B cell (primary cell): Measurements from ENCODE around the gene PROM1. TPM values are rescaled to one million over a fixed set of nuclear protein-coding genes. Genes with fewer than 3 reads are reported as not detected.

Source experiments
- ATAC-seq: fragments of 200-7000 bp; cut with Tn5 transposase; one replicate; pipeline ENCODE4 v1.10.0; 2021; ENCODE audit warnings: low read depth, mild to moderate bottlenecking, moderate number of reproducible peaks, moderate library complexity
- CTCF ChIA-PET: fragments of 350-600 bp; sonication (Branson Sonifier 250); formaldehyde crosslinking; loops from one replicate; lab custom pipeline; 2021; ENCODE audit warnings: antibody characterized with exemption, inconsistent platforms; lab: Charles Lee
- POLR2A ChIA-PET: fragments of 350-600 bp; sonication (Branson Sonifier 250); formaldehyde crosslinking; loops from one replicate; lab custom pipeline; 2021; ENCODE audit warnings: antibody characterized with exemption; lab: Charles Lee
- DNase-seq: peaks from one replicate; pipeline ENCODE4 v3.0.0; 2013
- H2AFZ ChIP-seq: 2 replicates; pipeline ENCODE4 v1.6.1; 2012; ENCODE audit warnings: mild to moderate bottlenecking, low read depth, low read length; ENCODE audit not compliant: insufficient read depth, poor library complexity, severe bottlenecking
- H3K27ac ChIP-seq, 2 donors: 1 replicate in 1 of 2; 2 replicates in 1 of 2; pipeline ENCODE4 v1.5.1; 2012 to 2013; ENCODE audit warnings: low read length in 2 of 2, mild to moderate bottlenecking in 2 of 2, moderate library complexity in 1 of 2
- H3K27me3 ChIP-seq, 4 experiments: fragments of 200-600 bp in 1 of 4; sonication (generic) in 1 of 4; replicated peaks in 1 of 4; 1 replicate in 2 of 4; 2 replicates in 2 of 4; pipeline versions ENCODE4 v1.6.1 to v1.7.0; 2013 to 2016; ENCODE audit warnings: low read length in 3 of 4, mild to moderate bottlenecking in 2 of 4, mixed read lengths in 1 of 4, moderate library complexity in 1 of 4; ENCODE audit not compliant: insufficient read depth in 4 of 4, control insufficient read depth in 3 of 4; ENCODE audit errors: control extremely low read depth in 1 of 4
- H3K36me3 ChIP-seq, 2 experiments: replicated peaks in 1 of 2; 1 replicate in 1 of 2; 2 replicates in 1 of 2; pipeline versions ENCODE4 v1.6.1 to v1.7.1; 2013; ENCODE audit warnings: low read length in 1 of 2; ENCODE audit not compliant: insufficient read depth in 2 of 2, control insufficient read depth in 1 of 2; ENCODE audit errors: control extremely low read depth in 1 of 2, extremely low read depth in 1 of 2
- H3K4me1 ChIP-seq, 2 donors: fragments of 200-600 bp in 1 of 2; sonication (generic) in 1 of 2; 1 replicate in 1 of 2; 2 replicates in 1 of 2; pipeline versions ENCODE4 v1.5.1 to v1.6.1; 2013 to 2017; ENCODE audit warnings: low read length in 2 of 2; ENCODE audit not compliant: control insufficient read depth in 2 of 2, insufficient read depth in 2 of 2
- H3K4me2 ChIP-seq: replicated peaks from 2 replicates; pipeline ENCODE3; 2012; ENCODE audit warnings: mild to moderate bottlenecking, low read depth, low read length; ENCODE audit not compliant: poor library complexity, severe bottlenecking
- H3K4me3 ChIP-seq, 5 experiments: fragments of 200-600 bp in 1 of 5; sonication (generic) in 1 of 5; 1 replicate in 3 of 5; 2 replicates in 2 of 5; pipeline versions ENCODE4 v1.5.1 to v1.7.0; 2011 to 2016; ENCODE audit warnings: low read length in 4 of 5, mild to moderate bottlenecking in 4 of 5, low read depth in 2 of 5, control low read depth in 1 of 5, moderate library complexity in 1 of 5; ENCODE audit not compliant: insufficient read depth in 1 of 5; ENCODE audit errors: control extremely low read depth in 1 of 5, extremely low read depth in 1 of 5
- H3K79me2 ChIP-seq: fragments of 200-600 bp; sonication (generic); one replicate; pipeline ENCODE4 v1.6.0; 2016; ENCODE audit warnings: low read length; ENCODE audit not compliant: control insufficient read depth, insufficient read depth
- H3K9ac ChIP-seq: fragments of 200-600 bp; sonication (generic); 2 replicates; pipeline ENCODE4 v1.6.1; 2017; ENCODE audit warnings: mild to moderate bottlenecking, low read length, moderate library complexity
- H3K9me3 ChIP-seq, 3 donors: one replicate each; pipeline versions ENCODE4 v1.6.1 to v1.7.1; 2013; ENCODE audit warnings: low read length in 2 of 3; ENCODE audit not compliant: control insufficient read depth in 2 of 3, insufficient read depth in 1 of 3; ENCODE audit errors: control extremely low read depth in 1 of 3
- H4K20me1 ChIP-seq: 2 replicates; pipeline ENCODE4 v1.6.0; 2012; ENCODE audit warnings: mild to moderate bottlenecking, low read length; ENCODE audit not compliant: insufficient read depth, control insufficient read depth, poor library complexity, severe bottlenecking
- H3K27ac Mint-ChIP-seq: one replicate; pipeline ENCODE4 v1.8.0; 2021; ENCODE audit warnings: mixed read lengths
- H3K27me3 Mint-ChIP-seq: one replicate; pipeline ENCODE4 v1.8.0; 2021; ENCODE audit warnings: mixed read lengths
- H3K4me1 Mint-ChIP-seq: one replicate; pipeline ENCODE4 v1.8.0; 2021; ENCODE audit warnings: mixed read lengths
- H3K4me3 Mint-ChIP-seq: one replicate; pipeline ENCODE4 v1.8.0; 2021; ENCODE audit warnings: mixed read lengths
- H3K9me3 Mint-ChIP-seq: one replicate; pipeline ENCODE4 v1.8.0; 2022; ENCODE audit warnings: mixed read lengths; ENCODE audit not compliant: insufficient read depth
- CTCF ChIP-seq: fragments of 200-600 bp; IDR thresholded peaks from one replicate; pipeline ENCODE4 v1.8.0; 2022; ENCODE audit warnings: antibody characterized with exemption, mild to moderate bottlenecking
- EZH2 ChIP-seq: IDR thresholded peaks from 2 replicates; pipeline ENCODE4 v1.6.1; 2012; ENCODE audit warnings: borderline replicate concordance, low read depth, mild to moderate bottlenecking, moderate library complexity, low read length; ENCODE audit not compliant: insufficient read depth, poor library complexity, severe bottlenecking
- WGBS: methylation state at CpG from one replicate; pipeline ENCODE4 v1.1.5; 2013; ENCODE audit warnings: missing lambda C conversion rate; ENCODE audit not compliant: insufficient coverage; 5-methylcytosine and 5-hydroxymethylcytosine counted together
- intact Hi-C: fragments of 100-400 bp; cut with micrococcal nuclease; formaldehyde crosslinking; loops from one replicate; pipeline ENCODE4 v1.10.0; 2022
- polyA plus RNA-seq: library from polyadenylated mRNA; depleted of rRNA; stranded (reverse); fragments of >200 nt; gene quantifications from 2 replicates; pipeline ENCODE4 v1.2.3, GENCODE V29; 2012
- total RNA-seq, 2 donors: library from RNA; stranded (reverse); fragments of 120-200 nt in 1 of 2; gene quantifications; 1 replicate in 1 of 2; 2 replicates in 1 of 2; pipeline versions ENCODE4 v1.2.3 to v1.2.4, GENCODE V29; 2013 to 2022

Gene PROM1
- total and polyA plus RNA-seq, 2 donors (not counting 1 experiment from before 2014, with no cell fraction given): 0.04 TPM; not detected in 1

GRCh38 chr4:16006771-16007446, 76.9 kb downstream of the PROM1 start:
- Mint-ChIP-seq H3K27ac (no peak overlapping the region), H3K9me3 (no peaks in the 10 kb centered on the region), H3K27me3 (peaks cover 3% of the 10 kb centered on the region), H3K4me1 (no peaks in the 10 kb centered on the region), H3K4me3 (no peak overlapping the region)
- no peaks in the 10 kb centered on the region for H3K27me3 ChIP-seq
- intact Hi-C loops: no loop called here
- TF ChIP-seq EZH2: no peak
- no peak for TF ChIP-seq CTCF
- no peaks in the 10 kb centered on the region for H3K79me2 ChIP-seq
- no peak for DNase-seq
- H3K9me3 ChIP-seq: no peaks in the 10 kb centered on the region
- H3K4me3 ChIP-seq: no peak overlapping the region
- H3K9ac ChIP-seq: no peak overlapping the region
- H2AFZ ChIP-seq: no peak overlapping the region
- no peak overlapping the region for H3K27ac ChIP-seq
- H3K4me2 ChIP-seq: no peak overlapping the region
- no peaks in the 10 kb centered on the region for H3K4me1 ChIP-seq
- H3K36me3 ChIP-seq: no peaks in the 10 kb centered on the region
- no peak for ATAC-seq
- POLR2A ChIA-PET: no interaction called here
- WGBS: 100% methylated on average over 3 of the region's 6 CpGs
- H4K20me1 ChIP-seq: no peaks in the 10 kb centered on the region
- CTCF ChIA-PET: interaction anchor here (1.0 to 7.3 kb wide), 3 partner anchors 9 to 200 kb away, joined by 3 to 61 read pairs (median 3); no protein-coding TSS in a partner anchor

GRCh38 chr4:16005676-16006075, 78.1 kb downstream of the PROM1 start:
- Histone ChIP-seq H2AFZ (no peak overlapping the region), H3K9ac (no peak overlapping the region), H4K20me1 (no peaks in the 10 kb centered on the region), H3K36me3 (no peaks in the 10 kb centered on the region), H3K4me3 (no peak overlapping the region), H3K4me1 (no peaks in the 10 kb centered on the region), H3K9me3 (no peaks in the 10 kb centered on the region), H3K79me2 (no peaks in the 10 kb centered on the region), H3K4me2 (no peak overlapping the region), H3K27me3 (no peaks in the 10 kb centered on the region), H3K27ac (no peak overlapping the region)
- CTCF ChIA-PET: interaction anchor here (1.2 to 7.3 kb wide), 4 partner anchors 8 to 258 kb away, joined by 3 to 61 read pairs (median 24); no protein-coding TSS in a partner anchor
- no peaks in the 10 kb centered on the region for H3K9me3 Mint-ChIP-seq
- TF ChIP-seq EZH2 (no peak), CTCF (no peak)
- POLR2A ChIA-PET: no interaction called here
- no peak overlapping the region for H3K4me3 Mint-ChIP-seq
- 100% methylated on average over 5 of the region's 5 CpGs for WGBS
- no peak for DNase-seq
- intact Hi-C loops: no loop called here
- no peak overlapping the region for H3K27ac Mint-ChIP-seq
- ATAC-seq: no peak
- peaks cover 3% of the 10 kb centered on the region for H3K27me3 Mint-ChIP-seq
- H3K4me1 Mint-ChIP-seq: no peaks in the 10 kb centered on the region
